Ovary (tissue), 10 donors: Measurements from ENCODE around the gene MCRIP1. TPM values are rescaled to one million over a fixed set of nuclear protein-coding genes. Genes with fewer than 3 reads are reported as not detected.

ENCODE experiments used
- DNase-seq, 5 donors: peaks; one replicate each; pipeline ENCODE4 v3.0.0-alpha.2; 2019 to 2020
- H3K27ac ChIP-seq, 2 donors: fragments of 200-600 bp; one replicate each; pipeline versions ENCODE4 v1.5.1 to v1.8.0; 2019 to 2022
- H3K27me3 ChIP-seq: fragments of 200-600 bp; one replicate; pipeline ENCODE4 v1.8.0; 2022
- H3K36me3 ChIP-seq: fragments of 200-600 bp; sonication (generic); one replicate; pipeline ENCODE4 v1.5.1; 2019
- H3K4me1 ChIP-seq: one replicate; pipeline ENCODE4 v1.8.1; 2013; ENCODE audit warnings: mild to moderate bottlenecking, moderate library complexity; ENCODE audit not compliant: insufficient read depth
- H3K4me3 ChIP-seq: fragments of 200-600 bp; sonication (generic); one replicate; pipeline ENCODE4 v1.5.1; 2017
- H3K9me3 ChIP-seq, 2 donors: fragments of 200-600 bp in 1 of 2; sonication (generic) in 1 of 2; one replicate each; pipeline versions ENCODE4 v1.5.1 to v1.8.1; 2013 to 2019; ENCODE audit warnings: mild to moderate bottlenecking in 1 of 2, moderate library complexity in 1 of 2
- CTCF ChIP-seq, 3 donors: fragments of 450-650 bp in 2 of 3; fragments of 200-600 bp in 1 of 3; IDR thresholded peaks; one replicate each; pipeline versions ENCODE4 v1.5.1 to v1.8.0; 2016 to 2022; ENCODE audit warnings: antibody characterized with exemption in 3 of 3, mild to moderate bottlenecking in 1 of 3
- EP300 ChIP-seq: sonication (generic); formaldehyde crosslinking; IDR thresholded peaks from one replicate; pipeline ENCODE4 v1.6.1; 2017; ENCODE audit warnings: antibody characterized with exemption
- POLR2A ChIP-seq: fragments of 450-650 bp; IDR thresholded peaks from one replicate; pipeline ENCODE4 v1.6.1; 2017; ENCODE audit warnings: antibody characterized with exemption, mild to moderate bottlenecking, moderate library complexity
- WGBS, 3 donors: extraction: QIAGEN DNeasy Blood & Tissue Kit in 1 of 3; methylation state at CpG; one replicate each; pipeline versions ENCODE4 v1.1.5 to v1.1.7; 2013 to 2017; 5-methylcytosine and 5-hydroxymethylcytosine counted together
- intact Hi-C, 4 donors: fragments of 100-400 bp; cut with DNase I; formaldehyde crosslinking; loops; one replicate each; pipeline versions ENCODE4 v1.11.0 to v1.15.1; 2022 to 2023
- long read RNA-seq, 3 donors: library from polyadenylated mRNA in 2 of 3; unstranded in 2 of 3; transcript quantifications; one replicate each; pipeline ENCODE4 v2.0.0 and lab custom pipeline, GENCODE V29; 2021 to 2026
- polyA plus RNA-seq, 2 donors: library from polyadenylated mRNA; stranded (reverse); fragments of 200-250 nt in 1 of 2; fragments of 350-450 nt in 1 of 2; fragmentation: Illumina TruSeq in 1 of 2; extraction: RNeasy Lipid Tissue Mini Kit (QIAGEN cat#74804) in 1 of 2; gene quantifications; one replicate each; pipeline ENCODE4 v1.2.3, GENCODE V29; 2013 to 2014
- total RNA-seq, 7 donors: library from RNA; depleted of rRNA in 2 of 7; stranded (reverse); fragments of >200 nt in 2 of 7; fragmentation: NEBNext Ultra II Directional in 3 of 7; extraction: Animal tissue kit (Norgen Biotek cat#: 25700) in 3 of 7; gene quantifications; one replicate each; pipeline versions ENCODE4 v1.1.0 to v1.2.4, GENCODE V29; 2016 to 2023
- donor health status: DM: no; HTN: no; CAD: no; lungs with moderate emphysema.
- donor health status: DM: no; HTN: no; CAD: no.
- donor health status: Bipolar disorder and iron deficiency.
- donor health status: DM: yes; HTN: yes; CAD: no.
- donor health status: DM: no; HTN: no; CAD: no.
- donor health status: DM: yes; HTN: yes; CAD: no.

Gene MCRIP1, protein sequence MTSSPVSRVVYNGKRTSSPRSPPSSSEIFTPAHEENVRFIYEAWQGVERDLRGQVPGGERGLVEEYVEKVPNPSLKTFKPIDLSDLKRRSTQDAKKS
- total RNA-seq (100 to 1,000 TPM in 3 of 7 donors, 10 to 100 TPM in 4; 81.1 to 135 (median 97.0) TPM), polyA plus RNA-seq (100 to 1,000 TPM in 1 of 2 donors, under 1 TPM in 1; 0.30 to 129 TPM)
- long read RNA-seq, donor 1, transcript MCRIP1-203 (6 exons, 925 nt): minor isoform, 14 of 248 reads
- long read RNA-seq, donor 1, transcript MCRIP1-207 (4 exons, 2,775 nt): minor isoform, 16 of 248 reads
- long read RNA-seq, donor 1, transcript MCRIP1-211 (3 exons, 751 nt): minor isoform, 10 of 248 reads
- long read RNA-seq, donor 1, transcript MCRIP1-201 (5 exons, 1,209 nt): major isoform, 182 of 248 reads
- long read RNA-seq, donor 1, partial matches to known transcripts: 4 of 248 reads
- long read RNA-seq, donor 1, other reads (novel, unspliced or antisense): 7 of 248 reads
- long read RNA-seq, donor 2, transcript MCRIP1-201 (5 exons, 1,209 nt): major isoform, 44 of 84 reads
- long read RNA-seq, donor 2, transcript MCRIP1-203 (6 exons, 925 nt): minor isoform, 23 of 84 reads
- long read RNA-seq, donor 2, partial matches to known transcripts: 0 of 84 reads
- long read RNA-seq, donor 2, other reads (novel, unspliced or antisense): 0 of 84 reads
- long read RNA-seq, donor 3, transcript MCRIP1-201 (5 exons, 1,209 nt): major isoform, 94 of 153 reads
- long read RNA-seq, donor 3, transcript MCRIP1-203 (6 exons, 925 nt): minor isoform, 28 of 153 reads
- long read RNA-seq, donor 3, transcript MCRIP1-207 (4 exons, 2,775 nt): minor isoform, 8 of 153 reads
- long read RNA-seq, donor 3, partial matches to known transcripts: 3 of 153 reads
- long read RNA-seq, donor 3, other reads (novel, unspliced or antisense): 12 of 153 reads

DNA sequence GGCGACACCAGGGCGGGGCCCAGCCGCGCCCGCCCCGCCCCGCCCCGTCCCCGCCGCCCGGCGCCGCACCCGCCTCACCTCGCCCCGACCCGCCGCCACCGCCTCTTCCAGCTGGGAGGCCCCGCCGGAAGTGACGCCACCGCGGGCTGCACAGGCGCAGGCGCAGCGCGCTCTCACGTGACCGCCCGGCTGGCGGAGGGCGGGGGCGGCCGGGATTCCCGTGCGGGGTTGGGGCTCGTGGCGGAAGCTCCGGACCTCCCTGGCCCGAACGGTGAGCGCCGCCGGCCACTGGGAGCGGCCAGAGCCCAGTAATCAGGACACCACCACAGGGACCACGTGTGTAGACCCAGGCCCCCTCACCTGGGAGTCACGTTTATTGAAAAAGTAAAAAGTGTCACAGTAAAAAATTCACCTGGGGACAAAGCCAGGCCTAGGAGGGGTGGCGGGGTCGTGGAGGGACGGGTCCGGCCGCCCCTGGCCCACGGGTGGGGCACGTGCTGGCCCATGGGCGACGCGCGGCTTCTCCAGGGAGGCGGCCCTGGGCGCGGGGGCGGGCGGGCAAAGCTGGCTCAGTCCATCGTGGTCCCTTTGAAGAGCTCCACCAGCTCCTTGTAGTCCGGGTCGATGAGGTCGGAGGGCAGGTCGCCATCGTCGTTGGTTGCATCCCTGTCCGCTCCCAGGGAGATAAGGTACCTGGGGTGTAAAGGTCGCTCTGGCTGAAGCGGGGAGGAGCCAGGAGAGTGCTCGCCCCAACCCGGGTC, at the start of gene MCRIP1:
MCRIP1 (minus strand) TSS at position 132 of the 761 bp plus-strand sequence. CDS start 8,785 bp downstream, outside the sequence.
- TF ChIP-seq CTCF (IDR thresholded peaks at IDR 0.05) (peak in 1 of 3 donors; percentile 22), POLR2A (peak; percentile 93), EP300 (peak; percentile 17)
- Histone ChIP-seq H3K9me3 (no peaks in the 10 kb centered on the region), H3K27me3 (no peaks in the 10 kb centered on the region), H3K36me3 (no peaks in the 10 kb centered on the region), H3K4me1 (peaks cover 16% of the 10 kb centered on the region), H3K27ac (peak within 1 kb of the TSS; percentile 16 to 55), H3K4me3 (peak within 1 kb of the TSS; percentile 67)
- WGBS, 3 donors: 1 to 2% (median 1%) methylated on average over 38 to 71 of the region's 76 CpGs
- intact Hi-C loops: no loop called here
- DNase-seq: peak; percentile 94 to 97 (median 96)

DNA sequence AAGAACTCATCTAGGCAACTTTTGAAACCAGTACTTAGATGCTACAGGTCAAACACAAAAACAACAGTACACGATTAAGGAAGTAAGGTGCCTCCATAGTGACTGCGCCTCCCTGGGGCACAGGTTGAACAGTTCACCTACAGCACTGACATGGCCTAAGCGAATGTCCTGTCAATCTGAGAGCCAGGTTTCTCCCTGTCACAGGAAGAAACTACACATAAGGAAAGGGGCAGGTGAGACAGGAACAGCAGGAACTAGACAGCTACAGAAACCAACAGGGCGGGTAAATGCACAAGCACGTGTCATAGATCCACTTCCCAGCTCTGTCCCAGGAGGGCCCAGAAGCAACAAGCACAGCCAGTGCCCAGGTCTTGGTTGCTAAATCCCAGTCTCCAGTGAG, 46.0 kb upstream of the MCRIP1 start:
- Histone ChIP-seq H3K27me3 (no peaks in the 10 kb centered on the region), H3K9me3 (no peaks in the 10 kb centered on the region), H3K4me3 (no peak overlapping the region), H3K4me1 (no peaks in the 10 kb centered on the region), H3K27ac (no peak overlapping the region), H3K36me3 (no peaks in the 10 kb centered on the region)
- 91% methylated on average over 5 of the region's 5 CpGs for WGBS, 3 donors
- DNase-seq: no peak
- intact Hi-C loops: no loop called here
- TF ChIP-seq EP300 (no peak), CTCF (IDR thresholded peaks at IDR 0.05) (no peak), POLR2A (no peak)

- intact Hi-C loops: no loop called here
- H3K4me3 ChIP-seq: no peak overlapping the region
- no peak overlapping the region for H3K27ac ChIP-seq
- no peaks in the 10 kb centered on the region for H3K36me3 ChIP-seq
- no peak for DNase-seq
- H3K9me3 ChIP-seq: no peaks in the 10 kb centered on the region
- WGBS, 3 donors: 86 to 93% (median 88%) methylated on average over 3 of the region's 3 CpGs
- H3K27me3 ChIP-seq: no peaks in the 10 kb centered on the region
- H3K4me1 ChIP-seq: no peaks in the 10 kb centered on the region
- TF ChIP-seq POLR2A (no peak), EP300 (no peak), CTCF (IDR thresholded peaks at IDR 0.05) (no peak)
These were observed 45.2 kb upstream of the MCRIP1 start for GRCh38 chr17:81878294-81878693.

GRCh38 chr17:81877569-81877968, 44.5 kb upstream of the MCRIP1 start:
- Histone ChIP-seq H3K4me3 (no peak overlapping the region), H3K4me1 (peaks cover 2% of the 10 kb centered on the region), H3K27ac (no peak overlapping the region), H3K9me3 (no peaks in the 10 kb centered on the region), H3K36me3 (no peaks in the 10 kb centered on the region), H3K27me3 (no peaks in the 10 kb centered on the region)
- TF ChIP-seq CTCF (IDR thresholded peaks at IDR 0.05) (no peak), POLR2A (no peak), EP300 (no peak)
- 94 to 97% (median 96%) methylated on average over 5 of the region's 5 CpGs for WGBS, 3 donors
- DNase-seq: no peak
- intact Hi-C loops: no loop called here
